GM19397 (cell line): ENCODE results near the gene CCDC116.
A peak's percentile ranks its signal among the peaks of the same experiment; 100 is the strongest.
"Not testable (repeated sequence)": the region's sequence is repeated elsewhere in the genome, so short reads cannot be mapped to it uniquely, and the experiment has no call there.

ENCODE experiments used
- ATAC-seq: cut with Tn5 transposase; IDR thresholded peaks from one replicate; pipeline ENCODE4 v1.9.1; 2021; ENCODE audit warnings: mild to moderate bottlenecking, moderate library complexity; ENCODE audit not compliant: unreplicated experiment

CCDC116 gene

DNA sequence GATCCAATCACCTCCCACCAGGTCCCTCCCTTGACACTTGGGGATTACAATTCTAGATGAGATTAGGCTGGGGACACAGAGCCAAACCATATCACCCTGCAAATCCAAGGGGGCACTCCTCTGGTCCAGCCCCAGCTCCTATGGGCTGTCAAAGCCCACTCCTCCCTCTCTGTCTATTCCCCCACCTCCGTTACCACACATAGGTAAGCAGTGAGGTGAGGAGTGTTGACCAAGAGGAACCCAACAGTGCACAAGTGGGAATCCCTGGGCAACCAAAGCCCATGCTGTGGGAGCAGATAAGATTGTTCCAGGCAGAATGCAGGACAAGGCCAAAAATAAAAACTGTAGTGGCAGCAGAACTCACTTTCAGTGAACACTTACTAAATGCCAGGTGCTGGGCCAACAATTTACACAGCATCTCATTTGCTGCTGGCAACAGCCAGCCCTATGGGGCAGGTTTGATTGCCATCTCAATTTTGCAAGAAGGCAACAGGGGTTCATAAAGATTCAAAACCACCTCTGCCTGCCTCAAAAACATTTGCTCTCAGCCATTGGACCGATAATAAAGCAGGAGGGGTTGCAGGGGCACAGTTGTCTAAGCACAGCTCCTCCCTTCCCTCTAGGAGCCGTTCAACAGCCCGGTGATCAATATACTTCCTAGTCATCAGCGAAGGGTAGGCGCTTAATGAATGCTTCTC lies 18.4 kb downstream of the CCDC116 start:
- no peak for ATAC-seq

DNA sequence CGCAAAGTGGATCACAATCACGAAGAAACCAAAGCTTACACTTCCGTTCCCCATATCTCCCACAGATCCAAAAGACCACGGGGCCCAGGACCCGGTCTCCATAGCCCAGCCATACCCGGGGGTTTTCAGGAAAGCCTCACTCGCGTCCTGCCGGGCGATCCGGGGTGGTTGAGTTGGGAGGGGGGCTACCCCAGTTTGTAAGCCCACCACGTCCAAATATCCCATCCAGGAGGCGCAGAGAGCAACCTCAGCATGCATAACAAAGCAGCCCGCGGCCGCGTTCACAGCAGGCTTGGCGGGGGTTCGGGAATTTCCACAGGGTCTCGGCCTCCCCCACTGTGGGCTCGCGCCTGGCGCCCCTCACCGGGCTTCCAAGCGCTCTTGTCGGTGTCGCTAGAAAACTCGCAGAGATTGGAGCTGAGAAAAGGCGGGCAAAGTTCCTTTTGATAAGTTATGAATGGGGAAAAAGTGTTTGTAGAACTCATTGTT lies 19.0 kb downstream of the CCDC116 start:
- no peak for ATAC-seq

DNA sequence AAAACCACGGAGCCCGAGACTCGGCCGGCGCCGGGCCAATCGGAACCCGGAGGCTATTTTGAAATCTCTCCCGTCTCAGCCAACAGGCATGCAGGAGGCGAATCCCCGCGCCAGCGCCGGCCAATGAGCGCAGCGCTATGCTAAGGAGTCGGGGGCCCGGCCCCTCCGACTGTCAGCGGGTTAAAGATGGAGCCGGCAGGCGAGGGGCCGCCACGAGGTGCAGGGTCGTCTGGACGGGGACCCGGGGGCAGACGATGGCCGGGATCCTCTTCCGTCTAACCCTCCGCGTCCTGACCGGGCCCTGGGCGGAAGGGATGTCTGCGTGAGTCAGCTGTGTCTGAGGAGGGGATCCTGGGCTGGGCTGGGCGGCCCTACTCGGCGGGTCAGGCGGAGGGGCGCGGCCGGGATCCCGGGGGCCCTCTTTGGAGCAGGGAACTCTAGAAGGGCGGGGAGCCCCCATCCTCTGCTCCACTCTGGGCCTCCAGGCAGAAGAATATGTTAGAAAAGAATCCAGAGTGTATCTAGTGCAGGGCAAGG lies 19.5 kb downstream of the CCDC116 start:
- peak; percentile 87 for ATAC-seq

DNA sequence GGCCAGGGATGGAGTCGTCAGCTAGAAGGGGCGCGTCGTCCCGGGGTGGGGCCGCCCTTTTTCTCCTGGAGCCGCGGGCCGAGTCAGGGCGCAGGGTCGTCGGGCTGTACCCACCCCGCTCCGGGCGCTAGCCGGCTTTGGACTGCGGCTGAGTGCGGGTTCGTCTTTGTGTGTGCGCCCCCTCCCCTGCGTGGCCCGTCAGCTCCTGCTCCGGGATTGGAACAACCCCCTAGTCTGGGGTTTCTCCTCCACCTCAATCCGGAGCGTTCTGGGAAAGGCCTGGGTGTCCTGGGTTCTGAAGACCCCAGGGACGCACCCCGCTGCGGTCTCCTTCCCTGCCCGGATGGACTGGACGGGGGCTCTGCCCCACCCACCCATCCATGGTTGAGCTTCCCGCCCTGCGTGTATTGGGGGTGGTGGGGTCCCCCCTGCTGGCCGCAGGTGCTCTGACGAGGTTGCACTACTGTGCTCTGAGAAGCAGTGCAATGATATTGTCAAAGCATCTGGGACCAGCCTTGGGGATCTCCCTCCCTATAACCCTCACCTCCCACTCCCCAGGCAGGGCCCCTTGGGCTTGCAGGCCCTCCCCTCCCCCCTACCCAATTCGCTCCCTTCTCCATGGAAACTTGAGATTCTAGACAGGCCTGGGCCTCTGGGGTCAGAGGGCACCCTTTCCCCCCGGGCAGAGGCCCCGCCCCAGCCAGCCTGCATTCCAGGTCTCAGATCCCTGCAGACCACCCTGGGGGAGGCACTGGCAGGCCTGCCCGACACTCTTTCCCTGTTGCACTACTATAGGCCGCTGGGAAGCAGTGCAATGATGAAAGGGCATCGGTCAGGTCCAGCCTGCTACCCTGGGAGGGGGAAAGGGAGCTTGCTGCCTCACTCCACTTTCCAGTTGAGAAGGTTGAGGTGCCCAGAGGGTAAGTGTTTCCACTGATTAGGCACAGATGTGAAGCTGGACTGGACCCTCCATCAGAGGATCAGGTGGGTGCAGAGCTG lies 20.3 kb downstream of the CCDC116 start:
- peak; percentile 1 for ATAC-seq

DNA sequence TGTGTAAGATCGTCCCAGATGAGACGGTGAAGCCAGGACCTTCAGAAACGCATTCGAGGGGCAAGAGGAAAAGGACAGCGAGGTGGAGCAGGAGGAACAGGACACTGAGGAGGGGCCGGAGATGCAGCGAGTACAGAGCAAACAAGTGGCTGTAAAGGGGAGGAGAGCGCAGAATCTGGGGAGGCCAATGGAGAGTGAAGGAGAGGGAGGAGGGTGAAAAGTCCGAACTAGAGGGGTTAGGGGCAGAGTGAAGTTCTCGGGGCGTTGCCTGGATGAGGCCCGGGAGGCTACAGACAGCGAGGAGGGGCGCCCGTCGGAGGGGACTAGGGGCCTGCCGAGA lies 24.4 kb downstream of the CCDC116 start:
- ATAC-seq = no peak

DNA sequence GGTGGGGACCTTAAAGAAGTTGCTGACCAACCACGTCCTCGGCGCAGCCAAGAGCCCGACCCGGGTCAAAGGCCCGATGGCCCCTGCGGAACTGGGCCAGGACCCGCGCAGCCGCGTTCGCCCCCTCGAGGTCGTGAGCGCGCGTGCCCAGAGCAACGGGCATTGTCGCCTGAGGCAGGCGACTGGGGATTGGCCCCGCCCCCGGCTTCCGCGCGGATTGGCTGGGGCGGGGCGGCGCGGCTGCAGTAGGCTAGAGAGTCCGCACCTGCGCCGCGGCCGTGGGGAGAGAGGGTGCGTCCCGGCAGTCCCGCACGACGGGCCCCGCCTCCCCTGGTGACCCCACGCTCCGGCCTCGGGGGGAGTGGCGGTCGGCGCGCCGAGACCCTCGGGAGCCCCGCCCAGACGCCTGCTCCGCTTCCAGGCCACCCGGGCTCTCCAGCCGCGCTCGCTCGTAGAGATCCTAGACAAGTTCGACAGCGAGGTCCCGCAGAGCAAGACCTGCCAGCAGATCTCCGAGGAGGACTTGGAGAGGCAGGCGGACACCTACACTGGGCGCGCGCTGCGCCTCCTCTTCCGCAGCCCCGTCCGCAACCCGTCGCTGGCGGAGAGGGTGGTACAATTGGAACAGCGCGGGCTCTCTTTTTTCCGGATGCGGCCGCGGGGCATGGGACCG lies 24.9 kb downstream of the CCDC116 start:
- ATAC-seq = peak; percentile 68

DNA sequence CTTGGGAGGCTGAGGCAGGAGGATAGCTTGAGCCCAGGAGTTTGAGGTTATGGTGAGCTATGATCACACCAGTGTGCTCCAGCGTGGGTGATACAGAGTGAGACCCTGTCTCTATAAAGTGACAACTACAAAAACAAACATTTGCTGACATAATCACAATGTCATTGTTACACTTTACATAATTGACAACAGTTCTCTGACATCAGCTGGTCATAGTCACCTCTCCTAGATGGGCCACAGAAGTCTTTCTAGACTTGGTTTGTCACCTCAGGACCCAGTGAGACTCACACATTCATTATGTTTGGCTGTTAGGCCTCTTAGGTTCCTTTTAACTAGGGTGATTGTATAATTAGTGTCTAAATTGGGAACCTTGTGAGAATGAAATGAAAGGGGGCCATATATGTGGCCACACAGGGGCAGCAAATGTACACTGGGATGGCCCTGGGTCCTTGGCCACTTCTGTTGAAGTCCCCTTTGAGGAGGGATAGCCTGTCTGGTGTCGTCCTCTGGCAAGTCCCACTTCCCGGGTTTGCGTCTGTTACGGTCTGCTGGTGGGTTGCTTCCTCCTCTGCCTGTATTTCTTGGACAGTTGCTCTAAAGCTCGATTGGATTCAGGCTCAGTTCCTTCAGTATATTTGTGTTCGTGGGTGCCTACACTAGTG lies 27.4 kb downstream of the CCDC116 start:
- ATAC-seq = no peak

DNA sequence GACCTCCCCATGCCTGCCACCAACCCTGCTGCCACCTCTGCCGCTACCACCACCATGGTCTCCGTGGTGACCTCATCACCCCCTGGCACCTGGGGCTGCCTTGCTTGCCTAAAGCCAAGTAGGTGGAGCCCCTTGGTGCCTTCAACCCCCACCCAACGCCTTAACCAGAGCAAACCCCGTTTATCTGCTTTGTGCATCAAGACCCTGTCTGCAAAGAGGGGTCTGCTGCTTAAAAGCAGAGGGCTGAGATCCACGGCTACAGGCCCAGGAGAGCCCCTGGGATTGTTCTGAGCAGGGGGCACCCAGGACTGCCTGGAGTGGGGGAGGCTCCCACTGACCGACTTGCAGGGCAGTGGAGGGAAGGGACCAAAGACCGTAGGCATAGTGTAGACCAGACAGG lies 28.3 kb downstream of the CCDC116 start:
- no peak for ATAC-seq

DNA sequence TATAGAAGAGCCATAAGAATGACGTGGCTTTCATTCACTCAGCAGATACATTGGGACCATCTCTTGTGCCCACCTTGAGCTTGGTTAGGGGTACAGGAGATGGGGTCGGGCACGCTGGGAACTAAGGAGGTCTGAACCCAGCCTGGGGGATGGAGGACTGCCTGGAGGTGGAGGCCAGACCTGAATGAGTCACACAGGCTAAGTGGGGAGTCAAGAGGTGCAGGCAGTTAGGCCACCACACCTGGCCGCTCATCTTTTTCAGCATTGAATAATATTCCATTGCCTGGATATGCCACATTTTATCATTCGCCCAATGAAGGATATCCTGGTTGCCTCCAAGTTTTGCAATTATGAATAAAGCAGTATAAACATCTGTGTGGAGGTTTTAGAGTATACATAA lies 29.4 kb downstream of the CCDC116 start:
- ATAC-seq = no peak

DNA sequence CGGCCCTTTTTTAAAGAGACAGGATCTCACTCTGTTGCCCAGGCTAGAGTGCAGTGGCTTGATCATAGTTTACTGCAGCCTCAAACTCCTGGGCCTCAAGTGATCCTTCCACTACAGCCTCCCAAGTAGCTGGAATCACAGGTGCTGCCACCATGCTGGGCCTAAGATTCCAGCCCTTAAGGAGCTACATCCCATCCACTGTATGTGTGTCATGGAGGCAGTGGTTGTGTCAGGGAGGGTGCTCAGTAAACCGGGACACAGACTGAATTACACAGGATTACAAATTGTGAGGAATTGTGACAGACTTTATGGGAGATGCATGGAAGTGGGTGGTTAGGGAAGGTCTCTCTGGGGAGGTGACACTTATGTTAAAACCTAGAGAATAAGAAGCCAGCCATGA lies 31.2 kb downstream of the CCDC116 start:
- ATAC-seq = no peak

DNA sequence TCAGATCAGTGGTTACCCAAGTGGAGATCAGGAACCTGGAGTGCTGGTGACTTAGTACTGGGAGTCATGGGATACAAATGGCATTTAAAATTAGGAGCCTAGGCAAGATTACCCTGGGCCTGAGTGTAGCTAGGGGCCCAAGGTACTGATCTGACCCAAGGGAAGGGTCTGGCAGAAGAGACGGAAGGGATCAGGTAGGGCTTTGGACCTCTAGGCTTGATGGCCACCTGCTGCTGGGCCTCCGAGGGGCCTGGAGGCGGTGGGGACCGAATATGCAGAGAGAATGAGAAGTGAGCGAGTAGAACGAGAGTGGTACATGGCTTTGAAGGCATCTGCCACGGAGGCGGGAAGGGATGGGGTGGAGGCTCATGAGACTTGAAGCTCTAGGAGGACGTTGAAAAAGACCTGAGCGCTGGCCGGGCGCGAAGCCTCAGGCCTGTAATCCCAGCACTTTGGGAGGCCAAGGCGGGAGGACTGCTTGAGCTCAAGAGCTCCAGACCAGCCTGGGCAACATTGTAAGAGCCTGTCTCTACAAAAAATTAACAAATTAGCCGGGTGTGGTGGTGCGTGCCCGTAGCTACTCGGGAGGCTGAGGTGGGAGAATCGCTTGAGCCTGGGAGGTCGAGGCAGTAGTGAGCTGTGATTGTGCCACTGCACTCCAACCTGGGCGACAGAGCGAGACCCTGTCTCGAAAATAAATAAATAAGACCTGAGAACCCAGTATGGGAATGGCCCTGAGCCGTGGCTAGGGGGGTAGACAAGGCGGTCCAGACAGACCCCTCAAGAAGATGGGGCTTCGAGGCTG lies 32.7 kb downstream of the CCDC116 start:
- ATAC-seq = no peak

DNA sequence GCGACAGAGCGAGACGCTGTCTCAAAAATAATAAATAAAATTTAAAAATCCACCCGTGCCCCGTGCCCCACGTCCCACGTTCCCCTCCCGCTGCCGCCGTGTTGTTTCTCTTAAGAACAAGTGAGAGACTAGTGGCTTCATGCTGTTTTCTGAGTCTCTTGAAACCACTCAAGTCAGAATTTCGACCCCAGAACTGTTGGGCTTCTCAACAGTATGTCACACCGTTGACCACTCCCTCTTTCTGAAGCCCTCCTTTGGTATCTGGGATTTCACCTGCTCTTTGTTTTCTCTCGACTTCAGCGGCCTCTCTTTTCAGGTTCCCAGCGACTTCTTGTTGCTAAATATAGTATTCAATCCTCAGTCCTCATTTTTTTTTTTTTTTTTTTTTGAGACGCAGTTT lies 34.2 kb downstream of the CCDC116 start:
- ATAC-seq = no peak

DNA sequence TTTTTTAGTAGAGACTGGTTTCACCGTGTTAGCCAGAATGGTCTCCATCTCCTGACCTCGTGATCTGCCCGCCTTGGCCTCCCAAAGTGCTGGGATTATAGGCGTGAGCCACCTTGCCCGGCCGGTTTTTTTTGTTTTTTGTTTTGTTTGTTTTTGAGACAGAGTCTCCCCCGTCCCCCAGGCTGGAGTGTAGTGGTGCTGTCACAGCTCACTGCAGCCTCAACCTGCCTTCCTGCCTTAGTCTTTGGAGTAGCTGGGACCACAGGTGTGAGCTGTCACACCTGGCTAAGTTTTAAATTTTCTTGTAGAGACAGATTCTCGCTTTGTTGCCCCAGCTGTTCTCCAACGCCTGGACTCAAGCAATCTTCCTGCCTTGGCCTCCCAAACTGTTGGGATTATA lies 36.5 kb downstream of the CCDC116 start:
- ATAC-seq = no peak

DNA sequence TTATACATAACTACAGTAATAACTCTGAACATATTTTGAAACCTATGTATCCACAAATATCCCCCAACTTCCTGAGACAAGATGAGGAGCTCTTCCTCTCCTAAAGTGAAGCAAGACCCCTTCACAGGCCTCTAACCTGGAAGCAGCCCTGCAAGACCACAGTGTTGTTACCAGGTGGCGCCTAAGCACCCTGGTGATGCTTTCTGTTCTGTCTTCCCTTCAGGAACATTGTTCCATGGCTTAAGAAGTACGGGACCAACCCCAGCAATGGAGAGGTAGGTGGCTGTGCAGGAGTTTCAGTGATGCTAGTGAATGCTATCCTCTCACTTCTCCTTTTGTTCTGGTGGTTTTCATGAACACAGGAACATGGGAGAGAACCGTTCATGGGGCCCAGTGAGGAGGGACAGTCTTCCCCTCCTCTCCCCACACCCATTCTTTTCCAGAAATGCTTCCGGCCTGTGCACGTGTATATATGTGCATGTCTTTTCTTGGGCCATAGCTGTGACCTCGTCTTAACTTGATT lies 39.6 kb downstream of the CCDC116 start:
- ATAC-seq = no peak

DNA sequence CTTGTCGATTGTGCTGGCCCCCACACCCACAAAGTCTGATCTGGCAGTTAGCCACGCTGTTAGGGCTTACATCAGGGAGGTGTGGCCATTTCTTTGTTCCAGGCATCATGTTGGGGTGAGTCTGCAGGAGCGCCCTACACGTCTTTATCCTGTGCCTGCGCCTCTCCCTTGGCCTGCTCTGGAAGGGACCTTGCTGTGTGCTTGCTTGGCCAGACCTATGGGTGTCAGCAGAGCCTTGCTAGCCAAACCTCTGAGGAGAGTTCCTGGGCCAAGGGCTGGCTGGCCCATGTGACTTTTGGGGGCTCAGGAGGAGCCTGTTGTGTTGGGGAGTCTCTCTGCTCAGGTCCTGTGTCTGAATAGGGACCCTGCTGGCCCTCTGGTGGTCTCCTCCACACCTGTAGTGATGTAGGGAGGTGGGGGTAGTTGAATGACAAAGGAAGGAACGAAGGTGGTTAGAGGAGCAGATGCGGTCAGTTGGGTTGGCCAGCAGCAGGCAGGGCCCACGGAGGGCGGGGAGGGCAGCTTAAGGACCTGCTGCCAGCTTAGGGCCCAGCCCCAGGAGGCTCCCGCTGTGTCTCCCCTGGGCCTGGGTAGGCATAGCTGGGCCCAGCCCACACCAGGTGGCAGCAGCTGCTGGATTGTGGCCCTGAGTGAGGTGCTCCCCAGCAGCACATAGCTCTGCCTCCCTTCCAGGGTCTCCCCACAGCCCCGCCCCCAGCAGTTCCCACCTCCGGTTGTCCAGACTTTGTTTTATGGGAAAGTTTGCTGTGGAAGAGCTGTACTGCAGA lies 41.2 kb downstream of the CCDC116 start:
- ATAC-seq = no peak

DNA sequence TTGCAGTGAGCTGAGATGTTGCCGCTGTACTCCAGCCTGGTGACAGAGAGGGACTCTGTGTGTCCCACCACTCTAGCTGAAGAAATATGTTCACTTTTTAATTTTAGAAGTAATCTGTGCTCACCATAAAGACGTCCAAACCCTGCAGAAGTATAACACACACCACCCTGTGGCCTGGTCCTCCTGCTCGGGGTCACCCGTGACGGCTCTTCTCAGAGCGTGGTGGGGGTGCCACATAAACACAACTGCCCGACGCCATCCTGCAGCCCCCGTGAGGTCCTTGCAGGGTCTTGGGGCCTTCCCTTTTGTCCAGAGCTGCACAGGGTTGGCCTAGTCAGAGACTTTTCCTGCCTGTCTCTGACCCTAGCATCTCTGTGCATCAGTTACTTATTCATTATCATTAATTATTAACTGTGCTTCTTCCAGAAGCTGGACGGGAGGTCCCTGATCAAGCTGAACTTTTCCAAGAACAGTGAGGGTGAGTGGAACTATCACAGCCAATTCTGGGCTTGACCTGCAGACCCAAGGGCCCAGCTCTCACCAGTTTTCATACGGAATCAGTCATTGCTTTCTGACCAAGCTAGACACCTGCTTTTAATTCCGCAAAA lies 42.2 kb downstream of the CCDC116 start:
- no peak for ATAC-seq

DNA sequence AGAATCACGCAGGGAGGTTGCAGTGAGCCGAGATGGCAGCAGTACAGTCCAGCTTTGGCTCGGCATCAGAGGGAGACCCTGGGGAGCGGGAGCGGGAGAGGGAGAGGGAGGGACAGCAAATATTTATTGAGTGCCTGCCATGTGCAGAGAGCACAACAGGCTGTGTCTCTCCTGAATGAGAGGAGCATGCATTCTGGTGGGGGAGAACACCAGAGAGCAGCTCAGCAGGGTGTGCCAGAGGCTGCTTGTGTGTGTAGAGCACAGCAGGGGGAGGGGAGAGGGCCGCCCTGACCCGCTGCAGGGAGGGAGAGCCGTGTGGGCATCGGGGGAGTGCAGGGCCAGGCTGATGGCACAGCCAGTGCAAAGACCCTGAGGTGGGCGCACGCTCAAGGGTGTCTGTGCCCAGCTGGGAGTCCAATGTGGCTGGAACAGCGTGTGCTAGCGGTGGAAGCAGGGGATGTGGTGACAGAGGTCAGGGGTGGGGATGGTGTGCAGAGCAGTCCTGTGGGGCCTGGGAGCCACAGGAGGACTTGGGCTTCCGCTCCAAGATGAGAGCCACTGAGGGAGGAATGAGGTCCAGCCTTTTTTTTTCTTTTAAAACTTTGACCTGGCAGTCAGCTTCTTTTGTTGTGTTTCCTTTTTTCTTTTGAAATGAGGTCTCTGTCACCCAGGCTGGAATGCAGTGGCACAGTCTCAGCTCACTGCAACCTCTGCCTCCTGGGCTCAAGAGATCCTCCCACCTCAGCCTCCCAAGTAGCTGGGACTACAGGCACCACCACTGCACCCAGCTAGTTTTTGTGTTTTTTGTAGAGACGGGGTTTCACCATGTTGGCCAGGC lies 45.3 kb downstream of the CCDC116 start:
- no peak for ATAC-seq

DNA sequence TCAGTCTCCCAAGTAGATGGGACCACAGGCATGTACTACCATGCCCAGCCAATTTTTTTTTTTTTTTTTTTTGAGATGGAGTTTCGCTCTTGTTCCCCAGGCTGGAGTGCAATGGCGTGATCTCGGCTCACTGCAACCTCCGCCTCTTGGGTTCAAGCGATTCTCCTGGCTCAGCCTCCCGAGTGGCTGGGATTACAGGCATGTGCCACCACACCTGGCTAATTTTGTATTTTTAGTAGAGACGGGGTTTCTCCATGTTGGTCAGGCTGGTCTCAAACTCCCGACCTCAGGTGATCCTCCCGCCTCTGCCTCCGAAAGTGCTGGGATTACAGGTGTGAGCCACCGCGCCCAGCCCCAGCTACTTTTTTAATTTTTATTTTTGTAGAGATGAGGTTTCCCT lies 46.3 kb downstream of the CCDC116 start:
- not testable (repeated sequence) for ATAC-seq
